ENCODE results near the gene LRRC3.

Gene LRRC3, protein sequence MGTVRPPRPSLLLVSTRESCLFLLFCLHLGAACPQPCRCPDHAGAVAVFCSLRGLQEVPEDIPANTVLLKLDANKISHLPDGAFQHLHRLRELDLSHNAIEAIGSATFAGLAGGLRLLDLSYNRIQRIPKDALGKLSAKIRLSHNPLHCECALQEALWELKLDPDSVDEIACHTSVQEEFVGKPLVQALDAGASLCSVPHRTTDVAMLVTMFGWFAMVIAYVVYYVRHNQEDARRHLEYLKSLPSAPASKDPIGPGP

DNA sequence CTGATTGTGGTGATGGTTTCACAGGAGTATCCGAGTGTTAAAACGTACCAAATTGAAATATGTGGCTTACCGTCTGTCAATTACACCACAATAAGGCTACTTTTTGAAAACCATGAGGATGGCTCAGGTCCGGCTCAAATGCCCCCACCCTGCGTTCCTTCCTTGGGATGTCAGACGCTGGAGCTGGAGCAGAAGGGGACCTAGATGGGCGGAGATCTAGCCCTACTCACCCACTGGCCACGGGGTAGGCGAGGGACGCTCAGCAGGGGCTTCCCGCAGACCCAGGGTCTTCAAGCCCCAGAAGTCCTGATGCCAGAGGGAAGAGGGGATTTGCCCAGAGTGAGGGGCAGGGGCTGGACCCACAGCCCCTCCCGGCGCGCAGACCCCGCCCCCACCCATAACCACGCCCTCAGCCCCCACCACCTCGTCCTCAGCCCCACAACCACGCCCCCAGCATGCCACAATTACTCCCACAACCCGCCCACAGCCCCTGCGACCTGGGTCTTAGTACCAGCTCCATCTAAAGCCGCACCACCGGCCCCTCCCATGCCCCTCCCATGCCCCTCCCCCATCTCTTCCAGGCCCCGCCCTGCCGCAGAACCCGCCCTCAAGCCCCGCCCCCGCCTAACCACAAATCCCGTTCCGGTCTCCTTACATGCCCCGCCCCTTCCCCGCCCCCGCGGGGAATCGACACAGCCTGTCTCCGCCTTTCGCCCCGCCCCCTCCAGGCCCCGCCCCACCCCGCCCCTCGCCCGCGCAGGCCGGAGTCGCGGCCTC, at the start of gene LRRC3:
LRRC3 (plus strand) TSS at position 764 of the 777 bp plus-strand sequence. CDS start 1,135 bp downstream, outside the sequence.
- no peak within 1 kb of the TSS for H3K9ac ChIP-seq (ENCODE audit: low read length)
- H3K27ac ChIP-seq (ENCODE audit: low read depth, low read length, poor library complexity, severe bottlenecking) = no peak within 1 kb of the TSS
- H3K4me2 ChIP-seq (ENCODE audit: low read length) = no peak within 1 kb of the TSS

GRCh38 chr21:44405948-44406872, 49.1 kb upstream of the LRRC3 start:
- H3F3A ChIP-seq (ENCODE audit: insufficient read depth, low read length) = no peaks in the 10 kb centered on the region; the same call in 1 of the 2 replicates
- no peaks in the 10 kb centered on the region for H3K79me2 ChIP-seq (ENCODE audit: insufficient read depth, low read length)
- no peak overlapping the region for H3K27ac ChIP-seq (ENCODE audit: low read depth, low read length, poor library complexity, severe bottlenecking)
- H3K4me2 ChIP-seq (ENCODE audit: low read length) = no peak overlapping the region
- no peak overlapping the region for H3K4me3 ChIP-seq (ENCODE audit: low read depth, low read length, poor library complexity, severe bottlenecking)
- H3K9me2 ChIP-seq (ENCODE audit: low read depth, low read length) = no peaks in the 10 kb centered on the region
- H3K36me3 ChIP-seq (ENCODE audit: insufficient read depth, low read length) = no peaks in the 10 kb centered on the region
- H3K9me3 ChIP-seq (ENCODE audit: low read length) = no peaks in the 10 kb centered on the region
- H4K20me1 ChIP-seq (ENCODE audit: insufficient read depth, low read length) = no peaks in the 10 kb centered on the region
- no peak overlapping the region for H3K9ac ChIP-seq (ENCODE audit: low read length)
- H3K4me1 ChIP-seq (ENCODE audit: insufficient read depth, low read length, severe bottlenecking) = no peaks in the 10 kb centered on the region
- no peak overlapping the region for H2AFZ ChIP-seq (ENCODE audit: low read length)
- no peak for TF ChIP-seq CTCF (IDR thresholded peaks at IDR 0.05; ENCODE audit: low read length)
- TF ChIP-seq EZH2 (IDR thresholded peaks at IDR 0.05; ENCODE audit: borderline replicate concordance, low read length) = no peak
- no peaks in the 10 kb centered on the region for H3K27me3 ChIP-seq (ENCODE audit: insufficient read depth, low read length)

More for the DNA sequence above, at the start of gene LRRC3:
- TF ChIP-seq CTCF (IDR thresholded peaks at IDR 0.05; ENCODE audit: low read length) (no peak), EZH2 (IDR thresholded peaks at IDR 0.05; ENCODE audit: borderline replicate concordance, low read length) (no peak)
- Histone ChIP-seq H3K36me3 (ENCODE audit: insufficient read depth, low read length) (no peaks in the 10 kb centered on the region), H4K20me1 (ENCODE audit: insufficient read depth, low read length) (no peaks in the 10 kb centered on the region), H3K9me2 (ENCODE audit: low read depth, low read length) (no peaks in the 10 kb centered on the region), H3K79me2 (ENCODE audit: insufficient read depth, low read length) (no peaks in the 10 kb centered on the region), H3K9me3 (ENCODE audit: low read length) (peaks cover 6% of the 10 kb centered on the region; the same call in 1 of the 2 replicates), H3K4me3 (ENCODE audit: low read depth, low read length, poor library complexity, severe bottlenecking) (no peak within 1 kb of the TSS), H3K4me1 (ENCODE audit: insufficient read depth, low read length, severe bottlenecking) (no peaks in the 10 kb centered on the region), H2AFZ (ENCODE audit: low read length) (no peak within 1 kb of the TSS), H3F3A (ENCODE audit: insufficient read depth, low read length) (no peaks in the 10 kb centered on the region), H3K27me3 (ENCODE audit: insufficient read depth, low read length) (0 out of 2 replicates have a peak, but pooled peaks cover 8% of the 10 kb centered on the region)

GRCh38 chr21:44406953-44407352, 48.4 kb upstream of the LRRC3 start:
- Histone ChIP-seq H3K9me3 (ENCODE audit: low read length) (no peaks in the 10 kb centered on the region), H3K9ac (ENCODE audit: low read length) (no peak overlapping the region)

More at GRCh38 chr21:44406953-44407352, 48.4 kb upstream of the LRRC3 start:
- Histone ChIP-seq H3F3A (ENCODE audit: insufficient read depth, low read length) (no peaks in the 10 kb centered on the region; the same call in 1 of the 2 replicates), H3K27me3 (ENCODE audit: insufficient read depth, low read length) (no peaks in the 10 kb centered on the region), H3K79me2 (ENCODE audit: insufficient read depth, low read length) (no peaks in the 10 kb centered on the region), H3K4me1 (ENCODE audit: insufficient read depth, low read length, severe bottlenecking) (no peaks in the 10 kb centered on the region), H3K4me2 (ENCODE audit: low read length) (no peak overlapping the region), H3K4me3 (ENCODE audit: low read depth, low read length, poor library complexity, severe bottlenecking) (no peak overlapping the region), H4K20me1 (ENCODE audit: insufficient read depth, low read length) (no peaks in the 10 kb centered on the region), H3K27ac (ENCODE audit: low read depth, low read length, poor library complexity, severe bottlenecking) (no peak overlapping the region), H2AFZ (ENCODE audit: low read length) (no peak overlapping the region), H3K9me2 (ENCODE audit: low read depth, low read length) (no peaks in the 10 kb centered on the region), H3K36me3 (ENCODE audit: insufficient read depth, low read length) (no peaks in the 10 kb centered on the region)
- TF ChIP-seq EZH2 (IDR thresholded peaks at IDR 0.05; ENCODE audit: borderline replicate concordance, low read length) (no peak), CTCF (IDR thresholded peaks at IDR 0.05; ENCODE audit: low read length) (no peak)
